GM21717 (cell line): ENCODE results near the gene SLC44A5.
"Not testable (repeated sequence)": the region's sequence is repeated elsewhere in the genome, so short reads cannot be mapped to it uniquely, and the experiment has no call there.

Experiments used
- ATAC-seq: cut with Tn5 transposase; IDR thresholded peaks from one replicate; pipeline ENCODE4 v1.9.1; 2021; ENCODE audit warnings: mild to moderate bottlenecking, moderate library complexity; ENCODE audit not compliant: unreplicated experiment

The SLC44A5 gene

DNA sequence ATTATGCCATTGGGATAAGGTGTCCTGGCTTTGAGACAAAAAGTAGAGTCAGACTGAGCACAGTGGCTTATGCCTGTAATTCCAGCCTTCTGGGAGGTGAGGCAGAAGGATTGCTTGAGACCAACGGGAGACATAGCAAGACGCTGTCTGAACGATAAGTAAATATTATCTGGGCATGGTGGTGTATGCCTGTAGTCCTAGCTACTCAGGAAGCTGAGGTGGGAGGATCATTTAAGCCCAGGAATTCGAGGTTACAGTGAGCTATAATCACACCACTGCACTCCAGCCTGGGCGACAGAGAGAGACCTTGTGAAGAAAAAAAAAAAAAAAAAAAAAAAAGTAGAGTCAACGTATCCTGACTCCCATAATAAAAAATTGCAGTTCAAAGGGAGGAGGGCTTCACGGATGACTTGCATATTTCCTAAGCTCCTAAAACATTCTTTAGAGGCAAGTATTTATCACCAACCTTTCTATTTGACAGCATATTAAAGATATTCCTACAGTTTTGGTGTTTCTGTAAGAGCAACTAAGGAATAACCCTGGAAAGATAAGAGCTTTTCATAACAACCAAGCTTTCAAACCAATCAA, 141.2 kb downstream of the SLC44A5 start:
- ATAC-seq = no peak

- ATAC-seq = no peak
These were observed 149.0 kb downstream of the SLC44A5 start for GRCh38 chr1:75461808-75462325.

GRCh38 chr1:75449998-75450397, 160.9 kb downstream of the SLC44A5 start:
- ATAC-seq = no peak

GRCh38 chr1:75444220-75444619, 166.7 kb downstream of the SLC44A5 start:
- no peak for ATAC-seq

DNA sequence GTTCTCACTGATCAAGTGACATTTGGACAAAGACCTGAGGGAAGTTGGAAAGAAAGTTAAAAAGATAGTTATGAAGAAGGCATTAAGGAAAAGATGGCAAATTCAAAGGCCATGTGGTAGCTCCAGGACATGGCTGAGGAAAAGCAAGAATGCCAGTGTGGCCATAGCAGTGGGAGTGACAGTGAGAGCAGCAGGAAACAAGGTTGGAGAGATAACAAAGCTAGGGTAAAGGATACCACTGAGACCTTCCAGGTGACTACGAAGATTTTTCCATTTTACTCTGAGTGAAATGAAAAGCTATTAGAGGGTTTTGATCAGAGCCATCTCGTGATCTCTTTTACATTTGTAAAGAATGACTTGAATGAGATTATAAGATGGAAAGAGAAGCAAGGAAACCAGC, 170.6 kb downstream of the SLC44A5 start:
- ATAC-seq = no peak

DNA sequence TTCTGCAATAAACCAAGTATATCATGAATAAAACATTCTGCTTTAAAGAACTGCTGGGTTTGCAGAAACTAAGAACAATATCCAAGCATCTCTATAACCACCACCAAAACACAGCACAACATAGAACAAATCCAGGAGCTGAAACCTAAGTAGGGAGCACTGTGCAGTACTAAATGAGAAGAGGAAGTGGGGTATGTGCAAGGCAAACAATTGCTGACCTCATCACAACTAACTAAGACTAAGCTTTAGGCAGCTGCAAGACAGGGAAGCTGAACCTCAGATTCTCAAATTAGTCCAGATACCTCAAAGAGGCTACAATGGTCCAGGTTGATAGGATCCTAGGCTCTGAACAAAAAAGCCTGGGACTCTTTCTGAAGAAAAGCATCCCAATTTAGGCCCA, 172.6 kb downstream of the SLC44A5 start:
- no peak for ATAC-seq

DNA sequence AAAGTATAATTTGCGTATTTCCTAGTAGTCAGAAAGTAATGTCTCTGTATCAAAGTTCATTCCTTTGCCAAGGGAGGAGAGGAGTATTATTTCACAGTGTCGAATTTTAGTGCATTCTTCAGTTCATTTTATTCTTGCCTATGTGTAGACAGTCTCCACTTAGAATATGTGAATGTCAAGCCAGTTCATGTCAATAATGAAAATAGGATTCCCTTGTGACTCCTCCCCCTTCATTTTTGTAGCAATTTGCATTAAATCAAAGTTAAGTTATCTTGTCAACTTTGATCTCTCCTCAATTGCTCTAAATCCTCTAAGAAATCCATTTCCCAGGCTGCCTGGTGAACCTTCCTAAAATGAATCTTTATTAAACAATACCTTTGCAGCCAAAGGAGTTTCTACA, 179.1 kb downstream of the SLC44A5 start:
- ATAC-seq = no peak

DNA sequence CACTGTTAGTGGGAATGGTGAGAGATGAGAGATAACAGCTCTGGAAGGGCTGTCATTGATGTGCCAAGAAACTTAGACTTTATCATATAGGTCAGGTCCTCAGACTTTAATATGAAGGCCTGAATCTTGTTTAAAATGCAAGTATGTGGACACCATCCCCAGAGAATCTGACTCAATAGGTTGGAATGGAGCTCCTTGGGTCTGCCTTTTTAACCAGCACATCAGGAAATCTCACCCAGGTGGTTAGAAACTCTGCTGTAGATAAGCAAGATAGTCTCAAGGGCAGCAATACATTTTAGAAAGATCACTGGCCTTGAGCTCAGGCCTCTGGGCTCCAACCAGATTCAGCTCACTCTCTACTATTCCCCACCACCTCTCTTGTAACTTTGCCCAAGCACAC, 180.4 kb downstream of the SLC44A5 start:
- ATAC-seq = no peak

GRCh38 chr1:75426688-75427087, 184.2 kb downstream of the SLC44A5 start:
- no peak for ATAC-seq

DNA sequence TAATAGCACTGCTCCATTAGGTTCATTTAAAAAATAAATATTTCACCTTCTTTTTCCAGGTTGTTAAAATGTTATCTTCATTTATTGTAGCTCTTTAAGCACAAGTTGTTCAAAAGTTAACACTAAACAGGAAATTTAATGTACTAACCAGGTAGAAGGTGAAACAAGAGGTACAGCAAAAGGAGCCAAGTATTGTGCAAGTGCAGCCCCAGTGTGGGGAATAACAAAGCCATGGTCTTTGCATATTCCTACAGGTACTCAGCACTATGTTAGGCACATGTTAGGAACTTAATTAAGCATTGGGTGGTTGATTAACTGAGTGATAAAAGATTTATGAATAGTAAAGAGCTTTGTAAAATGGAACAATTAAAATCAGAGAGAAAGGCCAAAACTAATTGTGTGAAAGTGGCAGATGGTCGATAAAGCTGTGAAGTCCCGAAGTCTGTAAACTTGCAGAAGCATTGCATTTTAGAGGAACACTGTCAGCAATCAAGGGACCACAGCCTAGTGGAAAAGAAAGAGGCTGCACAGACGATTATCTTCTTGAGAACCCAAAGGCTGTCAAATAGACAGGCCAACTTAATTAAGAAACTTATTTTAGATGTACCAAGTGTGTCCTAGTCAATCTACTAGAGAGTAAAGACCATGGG, 185.8 kb downstream of the SLC44A5 start:
- no peak for ATAC-seq

GRCh38 chr1:75423616-75424015, 187.3 kb downstream of the SLC44A5 start:
- no peak for ATAC-seq

DNA sequence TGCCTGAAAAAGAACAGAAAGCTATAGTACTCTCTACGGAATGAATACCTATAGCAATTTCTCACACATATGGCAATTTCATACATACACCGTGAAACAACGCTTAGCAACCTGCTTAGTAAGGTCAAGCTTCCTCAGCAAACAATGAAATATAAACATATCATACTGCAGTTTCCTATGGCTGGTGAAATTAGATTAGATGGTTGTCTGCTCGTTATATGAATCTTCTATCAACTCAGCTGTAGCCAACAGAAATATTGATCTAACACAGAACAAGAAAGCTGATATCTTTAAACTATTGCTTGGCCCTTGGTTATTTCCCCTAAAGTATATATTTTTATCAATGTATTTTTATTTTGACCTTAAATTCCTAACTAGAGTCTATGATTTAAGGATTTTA, 187.8 kb downstream of the SLC44A5 start:
- no peak for ATAC-seq

- no peak for ATAC-seq
These were observed 189.5 kb downstream of the SLC44A5 start for GRCh38 chr1:75421371-75421770.

GRCh38 chr1:75415187-75415586, 195.7 kb downstream of the SLC44A5 start:
- ATAC-seq = no peak

DNA sequence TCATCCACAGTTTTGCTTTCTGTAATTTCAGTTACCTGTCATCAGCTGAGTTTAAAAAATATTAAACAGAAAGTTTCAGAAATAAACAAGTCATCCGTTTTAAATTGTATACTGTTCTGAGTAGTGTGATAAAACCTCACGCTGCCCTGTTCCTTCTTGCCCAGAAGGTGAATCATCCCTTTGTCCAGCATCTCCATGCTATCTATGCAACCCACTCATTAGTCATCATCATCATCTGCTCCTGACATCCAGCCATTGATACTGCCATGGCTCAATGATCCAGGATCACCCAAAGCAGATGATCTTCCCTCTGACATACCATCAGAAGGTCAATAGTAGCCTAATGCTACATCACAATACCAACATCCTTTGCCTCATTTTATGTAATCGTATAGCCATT, 198.3 kb downstream of the SLC44A5 start:
- ATAC-seq = no peak

DNA sequence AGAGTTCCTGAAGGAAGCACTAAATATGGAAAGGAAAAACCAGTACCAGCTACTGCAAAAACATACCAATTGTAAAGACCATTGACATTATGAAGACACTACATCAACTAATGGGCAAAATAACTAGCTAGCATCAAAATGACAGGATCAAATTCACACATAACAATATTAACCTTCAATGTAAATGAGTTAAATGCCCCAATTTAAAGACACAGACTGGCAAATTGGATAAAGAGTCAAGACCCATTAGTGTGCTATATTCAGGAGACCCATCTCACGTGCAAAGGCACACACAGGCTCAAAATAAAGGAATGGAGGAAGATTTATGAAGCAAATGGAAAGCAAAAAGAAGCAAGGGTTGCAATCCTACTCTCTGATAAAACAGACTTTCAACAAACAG, 206.2 kb downstream of the SLC44A5 start:
- not testable (repeated sequence) for ATAC-seq

DNA sequence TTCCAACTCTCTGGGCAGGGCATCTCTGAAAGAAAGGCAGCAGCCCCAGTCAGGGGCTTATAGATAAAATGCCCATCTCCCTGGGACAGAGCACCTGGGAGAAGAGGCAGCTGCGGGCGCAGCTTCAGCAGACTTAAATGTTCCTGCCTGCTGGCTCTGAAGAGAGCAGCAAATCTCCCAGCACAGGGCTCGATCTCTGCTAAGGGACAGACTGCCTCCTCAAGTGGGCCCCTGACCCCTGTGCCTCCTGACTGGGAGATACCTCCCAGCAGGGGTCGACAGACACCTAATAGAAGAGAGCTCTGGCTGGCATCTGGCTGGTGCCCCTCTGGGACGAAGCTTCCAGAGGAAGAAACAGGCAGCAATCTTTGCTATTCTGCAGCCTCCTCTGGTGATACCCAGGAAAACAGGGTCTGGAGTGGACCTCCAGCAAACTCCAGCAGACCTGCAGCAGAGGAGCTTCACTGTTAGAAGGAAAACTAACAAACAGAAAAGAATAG, 207.7 kb downstream of the SLC44A5 start:
- ATAC-seq = not testable (repeated sequence)

DNA sequence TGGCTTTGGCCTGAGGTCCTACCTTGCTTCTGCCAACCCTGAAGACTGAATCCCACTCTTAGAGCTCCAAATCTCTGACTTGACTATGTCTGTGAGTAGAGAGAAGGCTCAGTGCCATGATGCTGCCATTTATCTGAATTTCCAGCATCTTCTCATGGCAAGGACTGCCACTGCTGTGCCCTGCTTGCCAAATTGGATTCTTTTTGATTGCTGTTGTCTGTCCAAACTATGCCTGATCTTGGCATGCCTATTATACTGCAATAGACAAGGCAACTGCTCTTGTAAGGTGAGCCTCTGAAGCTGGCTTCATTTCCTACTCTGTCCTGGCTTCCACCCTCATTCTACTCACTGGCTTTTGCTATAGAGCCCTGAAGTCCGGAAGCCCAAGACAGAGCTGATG, 210.2 kb downstream of the SLC44A5 start:
- ATAC-seq = no peak

DNA sequence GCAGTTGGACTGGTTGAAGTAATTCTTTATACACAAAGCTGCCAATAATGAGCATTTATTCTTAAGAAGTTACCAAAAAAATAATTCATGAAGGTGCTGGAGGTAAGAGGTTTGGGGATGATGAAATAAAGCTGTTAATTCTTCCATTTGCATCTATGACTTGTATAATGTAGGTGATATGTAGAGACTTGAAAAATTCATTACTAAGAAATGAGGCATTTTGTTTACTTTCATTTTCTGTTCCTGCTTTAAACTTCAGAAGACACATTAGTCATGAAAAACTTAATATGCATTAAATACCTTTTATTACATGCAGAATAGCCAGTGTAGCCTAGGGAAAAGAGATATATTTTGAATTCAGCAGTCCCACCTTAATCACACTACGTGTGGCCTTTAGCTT, 214.2 kb downstream of the SLC44A5 start:
- no peak for ATAC-seq

DNA sequence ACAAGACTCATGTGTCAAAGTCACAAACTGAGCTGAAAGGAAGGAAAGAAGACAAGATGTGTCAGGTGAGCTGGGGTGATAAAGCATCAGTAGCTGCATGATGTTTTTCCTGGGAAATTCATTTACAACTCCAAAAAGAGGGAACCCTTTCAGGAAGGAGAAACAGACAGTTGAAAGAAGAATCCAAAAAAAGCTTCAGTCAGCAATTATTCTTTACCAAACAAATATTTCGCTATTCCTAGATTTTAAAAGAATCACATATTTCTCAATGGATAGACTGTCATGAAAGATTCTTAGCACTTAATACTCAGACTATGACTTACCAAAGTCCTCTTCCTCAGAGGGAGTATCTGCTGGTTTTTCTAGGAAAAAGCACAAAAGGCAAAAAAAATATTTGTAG, 214.7 kb downstream of the SLC44A5 start:
- ATAC-seq = no peak

- ATAC-seq = peak; percentile 67
These were observed 216.4 kb downstream of the SLC44A5 start for GRCh38 chr1:75394386-75395139.

DNA sequence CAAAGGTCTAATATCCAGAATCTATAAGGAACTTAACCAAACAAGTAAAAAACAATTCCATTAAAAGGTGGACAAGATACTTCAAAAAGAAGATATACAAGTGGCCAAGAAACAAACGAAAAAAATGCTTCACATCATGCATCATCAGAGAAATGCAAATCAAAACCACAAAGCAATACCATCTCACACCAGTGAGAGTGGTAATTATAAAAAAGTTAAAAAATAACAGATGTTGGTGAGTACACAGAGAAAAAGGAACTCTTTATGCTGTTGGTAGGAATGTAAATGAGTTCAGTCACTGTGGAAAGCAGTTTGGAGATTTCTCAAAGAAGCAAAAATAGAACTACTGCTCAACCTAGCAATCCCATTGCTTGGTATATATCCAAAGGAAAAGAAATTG, 218.6 kb downstream of the SLC44A5 start:
- ATAC-seq = peak; percentile 83
